ENCODE results near the gene GLDC.

Gene GLDC

DNA sequence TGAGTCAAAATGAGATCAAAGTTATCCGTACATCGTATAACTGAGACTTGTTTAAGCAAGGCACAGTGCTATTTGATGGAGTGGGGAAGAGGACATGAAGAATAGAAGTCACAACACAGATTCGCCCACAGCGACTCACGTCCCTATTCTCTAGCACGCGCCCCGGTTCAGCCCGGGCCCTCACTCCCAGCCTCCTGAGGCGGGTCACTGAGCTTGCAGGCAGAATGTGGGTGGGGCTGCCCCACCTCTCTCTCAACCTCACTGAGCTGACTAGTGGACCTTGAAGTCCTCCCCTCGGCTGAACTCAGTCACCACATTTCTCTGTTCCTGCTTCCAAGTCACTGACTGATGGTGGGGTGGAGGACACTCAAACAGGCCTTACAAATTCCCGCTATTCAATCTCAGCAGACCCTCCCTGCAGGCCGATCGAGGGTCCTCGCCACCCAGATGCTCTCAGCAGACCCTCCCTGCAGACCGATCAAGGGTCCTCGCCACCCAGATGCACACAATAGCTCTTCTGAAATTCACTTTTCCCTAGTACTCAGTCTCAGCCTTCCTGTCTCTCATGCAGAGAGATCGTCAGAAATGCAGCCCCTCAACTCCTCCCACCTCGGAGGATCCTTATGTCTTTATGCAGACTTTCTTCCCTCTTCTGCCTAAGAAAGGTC, 12.9 kb downstream of the GLDC start:
- no peaks in the 10 kb centered on the region for H4K20me1 ChIP-seq (ENCODE audit: insufficient read depth, low read length)
- H3K27me3 ChIP-seq (replicated peaks; ENCODE audit: insufficient read depth, low read length): no peaks in the 10 kb centered on the region
- H3K4me3 ChIP-seq (ENCODE audit: low read length): no peak overlapping the region
- H3K4me1 ChIP-seq (ENCODE audit: low read length): peaks cover 34% of the 10 kb centered on the region
- H3K9me3 ChIP-seq (replicated peaks; ENCODE audit: insufficient read depth, low read length): no peaks in the 10 kb centered on the region
- peaks cover 85% of the 10 kb centered on the region for H3K79me2 ChIP-seq (ENCODE audit: low read length)
- DNase-seq: no peak
- no peaks in the 10 kb centered on the region for H3K9me2 ChIP-seq (replicated peaks; ENCODE audit: insufficient read depth, low read length)
- no peak for TF ChIP-seq EZH2phosphoT487 (IDR thresholded peaks at IDR 0.05; ENCODE audit: low read length)
- TF ChIP-seq EZH2 (optimal IDR thresholded peaks at IDR 0.05; ENCODE audit: low read depth, low read length): no peak
- TF ChIP-seq, protein P1, sequence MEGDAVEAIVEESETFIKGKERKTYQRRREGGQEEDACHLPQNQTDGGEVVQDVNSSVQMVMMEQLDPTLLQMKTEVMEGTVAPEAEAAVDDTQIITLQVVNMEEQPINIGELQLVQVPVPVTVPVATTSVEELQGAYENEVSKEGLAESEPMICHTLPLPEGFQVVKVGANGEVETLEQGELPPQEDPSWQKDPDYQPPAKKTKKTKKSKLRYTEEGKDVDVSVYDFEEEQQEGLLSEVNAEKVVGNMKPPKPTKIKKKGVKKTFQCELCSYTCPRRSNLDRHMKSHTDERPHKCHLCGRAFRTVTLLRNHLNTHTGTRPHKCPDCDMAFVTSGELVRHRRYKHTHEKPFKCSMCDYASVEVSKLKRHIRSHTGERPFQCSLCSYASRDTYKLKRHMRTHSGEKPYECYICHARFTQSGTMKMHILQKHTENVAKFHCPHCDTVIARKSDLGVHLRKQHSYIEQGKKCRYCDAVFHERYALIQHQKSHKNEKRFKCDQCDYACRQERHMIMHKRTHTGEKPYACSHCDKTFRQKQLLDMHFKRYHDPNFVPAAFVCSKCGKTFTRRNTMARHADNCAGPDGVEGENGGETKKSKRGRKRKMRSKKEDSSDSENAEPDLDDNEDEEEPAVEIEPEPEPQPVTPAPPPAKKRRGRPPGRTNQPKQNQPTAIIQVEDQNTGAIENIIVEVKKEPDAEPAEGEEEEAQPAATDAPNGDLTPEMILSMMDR (IDR thresholded peaks at IDR 0.05; ENCODE audit: low read length): no peak
- no peaks in the 10 kb centered on the region for H3K36me3 ChIP-seq (replicated peaks; ENCODE audit: insufficient read depth, low read length)
- H3F3A ChIP-seq (ENCODE audit: insufficient read depth, low read length): peaks cover 30% of the 10 kb centered on the region
- H3K4me2 ChIP-seq (ENCODE audit: low read depth, low read length): no peak overlapping the region
- H3K9ac ChIP-seq (ENCODE audit: low read length): no peak overlapping the region
- H3K27ac ChIP-seq (ENCODE audit: low read length): peak overlapping the region; percentile 87; the same call in 1 of the 2 replicates
- no peak overlapping the region for H2AFZ ChIP-seq (ENCODE audit: low read length)

DNA sequence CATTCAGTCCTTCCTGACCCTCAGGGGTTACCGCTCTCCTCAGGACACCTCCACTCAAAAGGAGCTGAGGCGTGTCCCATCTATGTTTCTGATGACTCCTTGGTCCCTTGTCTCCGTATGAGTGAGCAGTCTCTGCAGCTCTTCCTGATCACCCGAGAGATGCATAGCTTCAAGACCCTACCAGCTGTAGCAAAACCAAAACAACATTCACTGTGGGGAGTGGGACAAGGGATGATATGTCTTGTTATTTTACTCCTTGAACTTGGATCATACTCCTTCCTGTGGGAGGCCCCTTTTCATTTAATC, 14.4 kb downstream of the GLDC start:
- H3K9me2 ChIP-seq (replicated peaks; ENCODE audit: insufficient read depth, low read length): no peaks in the 10 kb centered on the region
- TF ChIP-seq EZH2phosphoT487 (IDR thresholded peaks at IDR 0.05; ENCODE audit: low read length): no peak
- TF ChIP-seq, protein P1 (IDR thresholded peaks at IDR 0.05; ENCODE audit: low read length): no peak
- TF ChIP-seq EZH2 (optimal IDR thresholded peaks at IDR 0.05; ENCODE audit: low read depth, low read length): no peak
- peak overlapping the region; percentile 60 for H3K9ac ChIP-seq (ENCODE audit: low read length)
- peak overlapping the region; percentile 74 for H3K4me2 ChIP-seq (ENCODE audit: low read depth, low read length)
- peaks cover 34% of the 10 kb centered on the region for H3K4me1 ChIP-seq (ENCODE audit: low read length)
- no peaks in the 10 kb centered on the region for H3K9me3 ChIP-seq (replicated peaks; ENCODE audit: insufficient read depth, low read length)
- peaks cover 82% of the 10 kb centered on the region for H3K79me2 ChIP-seq (ENCODE audit: low read length)
- H3K36me3 ChIP-seq (replicated peaks; ENCODE audit: insufficient read depth, low read length): no peaks in the 10 kb centered on the region
- H4K20me1 ChIP-seq (ENCODE audit: insufficient read depth, low read length): no peaks in the 10 kb centered on the region
- H3K4me3 ChIP-seq (ENCODE audit: low read length): peak overlapping the region; percentile 13; the same call in 1 of the 2 replicates
- H3K27me3 ChIP-seq (replicated peaks; ENCODE audit: insufficient read depth, low read length): no peaks in the 10 kb centered on the region
- H2AFZ ChIP-seq (ENCODE audit: low read length): peak overlapping the region; percentile 55
- peak overlapping the region; percentile 87 for H3K27ac ChIP-seq (ENCODE audit: low read length)
- H3F3A ChIP-seq (ENCODE audit: insufficient read depth, low read length): peaks cover 30% of the 10 kb centered on the region
- DNase-seq: no peak

DNA sequence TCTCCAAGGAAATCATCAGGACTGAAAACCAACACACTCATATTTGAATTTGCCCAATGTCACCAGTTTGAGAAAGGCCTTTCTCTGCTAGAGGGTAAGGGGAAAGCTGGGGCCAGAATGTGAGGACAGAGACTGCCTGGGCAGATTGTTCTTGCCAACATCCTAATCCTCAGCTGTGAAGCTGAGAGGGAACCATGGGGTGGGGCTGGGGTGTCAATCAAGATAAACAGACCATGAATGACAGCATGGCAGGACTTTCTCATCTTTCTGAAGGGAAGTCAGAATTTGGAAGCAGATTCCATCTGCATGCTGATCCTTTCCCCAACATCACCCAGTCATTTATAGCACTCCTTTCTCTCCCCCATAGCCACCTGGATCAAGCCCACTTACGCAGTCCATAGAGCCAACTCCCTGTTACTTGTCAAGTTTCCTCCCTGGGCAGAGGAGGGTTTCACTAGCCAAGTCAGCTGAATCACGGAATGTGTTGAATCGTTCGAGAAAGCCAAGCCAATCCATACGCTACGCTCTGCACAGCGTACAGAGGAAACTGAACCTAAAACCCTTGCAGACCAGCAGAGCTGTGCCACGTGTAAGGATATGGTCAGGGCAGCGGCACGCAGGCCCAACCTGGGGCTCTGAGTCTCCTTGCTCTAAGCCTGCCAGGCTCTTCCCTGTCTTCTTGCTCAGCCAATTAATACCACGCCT, 14.9 kb downstream of the GLDC start:
- peaks cover 83% of the 10 kb centered on the region for H3K79me2 ChIP-seq (ENCODE audit: low read length)
- no peaks in the 10 kb centered on the region for H3K9me3 ChIP-seq (replicated peaks; ENCODE audit: insufficient read depth, low read length)
- H3K9me2 ChIP-seq (replicated peaks; ENCODE audit: insufficient read depth, low read length): no peaks in the 10 kb centered on the region
- no peaks in the 10 kb centered on the region for H3K27me3 ChIP-seq (replicated peaks; ENCODE audit: insufficient read depth, low read length)
- H2AFZ ChIP-seq (ENCODE audit: low read length): peak overlapping the region; percentile 55
- H3K27ac ChIP-seq (ENCODE audit: low read length): peak overlapping the region; percentile 87
- H3K4me2 ChIP-seq (ENCODE audit: low read depth, low read length): peak overlapping the region; percentile 74
- no peak for TF ChIP-seq EZH2phosphoT487 (IDR thresholded peaks at IDR 0.05; ENCODE audit: low read length)
- TF ChIP-seq, protein P1 (IDR thresholded peaks at IDR 0.05; ENCODE audit: low read length): no peak
- no peak for TF ChIP-seq EZH2 (optimal IDR thresholded peaks at IDR 0.05; ENCODE audit: low read depth, low read length)
- no peaks in the 10 kb centered on the region for H3K36me3 ChIP-seq (replicated peaks; ENCODE audit: insufficient read depth, low read length)
- peak; percentile 92 for DNase-seq
- peaks cover 34% of the 10 kb centered on the region for H3K4me1 ChIP-seq (ENCODE audit: low read length)
- peaks cover 30% of the 10 kb centered on the region for H3F3A ChIP-seq (ENCODE audit: insufficient read depth, low read length)
- H4K20me1 ChIP-seq (ENCODE audit: insufficient read depth, low read length): no peaks in the 10 kb centered on the region
- H3K9ac ChIP-seq (ENCODE audit: low read length): peak overlapping the region; percentile 60
- H3K4me3 ChIP-seq (ENCODE audit: low read length): peak overlapping the region; percentile 51

All from MM.1S (cell line).